HEK293T (cell line): ENCODE data around the gene KISS1R.

ENCODE experiments used
- CTCF ChIA-PET: fragments of 350-600 bp; formaldehyde crosslinking; extraction: SDS; loops from one replicate; lab custom pipeline; 2021; ENCODE audit warnings: antibody characterized with exemption, inconsistent platforms; lab: Yijun Ruan, JAX
- POLR2A ChIA-PET: fragments of 350-600 bp; formaldehyde crosslinking; extraction: SDS; loops from one replicate; lab custom pipeline; 2020; ENCODE audit warnings: antibody characterized with exemption, inconsistent platforms; lab: Yijun Ruan, JAX
- DNase-seq: peaks from one replicate; pipeline ENCODE4 v3.0.0; 2012; ENCODE audit warnings: mixed read lengths; ENCODE audit errors: extremely low spot score
- ARNT ChIP-seq: fragments of 450-650 bp; IDR thresholded peaks from 2 replicates; pipeline ENCODE4 v1.6.1; 2017; ENCODE audit warnings: mild to moderate bottlenecking
- BHLHE40 ChIP-seq: fragments of 450-650 bp; IDR thresholded peaks from 2 replicates; pipeline ENCODE4 v1.6.1; 2016; ENCODE audit warnings: mild to moderate bottlenecking, moderate library complexity, borderline replicate concordance
- CTBP1 ChIP-seq: fragments of 450-650 bp; IDR thresholded peaks from 2 replicates; pipeline ENCODE4 v1.6.1; 2016; ENCODE audit warnings: borderline replicate concordance
- ELF4 ChIP-seq: fragments of 450-650 bp; IDR thresholded peaks from 2 replicates; pipeline ENCODE4 v1.6.1; 2017; ENCODE audit warnings: antibody characterized with exemption
- FOXA1 ChIP-seq: fragments of 450-650 bp; IDR thresholded peaks from 2 replicates; pipeline ENCODE4 v1.6.1; 2016; ENCODE audit warnings: mild to moderate bottlenecking
- FOXK2 ChIP-seq: fragments of 450-650 bp; IDR thresholded peaks from 2 replicates; pipeline ENCODE4 v1.6.1; 2016; ENCODE audit warnings: mild to moderate bottlenecking
- FOXM1 ChIP-seq: fragments of 450-650 bp; IDR thresholded peaks from 2 replicates; pipeline ENCODE4 v1.6.1; 2017; ENCODE audit warnings: mild to moderate bottlenecking, borderline replicate concordance
- HDGF ChIP-seq: fragments of 450-650 bp; IDR thresholded peaks from 2 replicates; pipeline ENCODE4 v1.6.1; 2017; ENCODE audit warnings: antibody characterized with exemption, borderline replicate concordance
- L3MBTL2 ChIP-seq: fragments of 450-650 bp; conservative IDR thresholded peaks from 2 replicates; pipeline ENCODE4 v1.6.1; 2016; ENCODE audit warnings: mild to moderate bottlenecking
- LEF1 ChIP-seq: fragments of 450-650 bp; IDR thresholded peaks from 2 replicates; pipeline ENCODE4 v1.6.1; 2017; ENCODE audit warnings: mild to moderate bottlenecking, borderline replicate concordance
- NFRKB ChIP-seq: fragments of 450-650 bp; IDR thresholded peaks from 2 replicates; pipeline ENCODE4 v1.6.1; 2016; ENCODE audit warnings: mild to moderate bottlenecking, moderate library complexity
- SP1 ChIP-seq: fragments of 450-650 bp; IDR thresholded peaks from 2 replicates; pipeline ENCODE4 v1.6.1; 2017
- SUZ12 ChIP-seq: fragments of 450-650 bp; IDR thresholded peaks from 2 replicates; pipeline ENCODE4 v1.6.1; 2016; ENCODE audit warnings: mild to moderate bottlenecking
- TARDBP ChIP-seq: fragments of 450-650 bp; IDR thresholded peaks from 2 replicates; pipeline ENCODE4 v1.6.1; 2016
- ZNF384 ChIP-seq: fragments of 450-650 bp; IDR thresholded peaks from 2 replicates; pipeline ENCODE4 v1.6.1; 2016
- TF ChIP-seq, protein P1 (sequence below): fragments of 450-650 bp; IDR thresholded peaks from 2 replicates; pipeline ENCODE4 v1.6.1; 2016

KISS1R gene

DNA sequence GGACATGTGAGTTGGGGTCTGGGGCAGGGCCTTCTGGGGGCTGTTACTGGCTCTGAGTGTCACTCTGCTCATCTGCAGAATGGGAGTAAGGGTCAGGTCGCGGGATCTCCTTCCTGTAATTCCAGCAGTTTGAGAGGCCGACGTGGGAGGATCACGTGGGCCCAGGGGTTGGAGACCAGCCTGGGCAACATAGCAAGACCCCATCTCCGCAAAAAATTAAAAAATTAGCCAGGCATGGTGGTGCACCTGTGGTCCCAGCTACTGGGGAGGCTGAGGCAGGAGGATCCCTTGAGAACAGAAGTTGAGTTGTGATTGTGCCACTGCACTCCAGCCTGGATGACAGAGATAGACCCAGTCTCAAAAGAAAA, 12.7 kb downstream of the KISS1R start:
- POLR2A ChIA-PET, result no interaction called here

DNA sequence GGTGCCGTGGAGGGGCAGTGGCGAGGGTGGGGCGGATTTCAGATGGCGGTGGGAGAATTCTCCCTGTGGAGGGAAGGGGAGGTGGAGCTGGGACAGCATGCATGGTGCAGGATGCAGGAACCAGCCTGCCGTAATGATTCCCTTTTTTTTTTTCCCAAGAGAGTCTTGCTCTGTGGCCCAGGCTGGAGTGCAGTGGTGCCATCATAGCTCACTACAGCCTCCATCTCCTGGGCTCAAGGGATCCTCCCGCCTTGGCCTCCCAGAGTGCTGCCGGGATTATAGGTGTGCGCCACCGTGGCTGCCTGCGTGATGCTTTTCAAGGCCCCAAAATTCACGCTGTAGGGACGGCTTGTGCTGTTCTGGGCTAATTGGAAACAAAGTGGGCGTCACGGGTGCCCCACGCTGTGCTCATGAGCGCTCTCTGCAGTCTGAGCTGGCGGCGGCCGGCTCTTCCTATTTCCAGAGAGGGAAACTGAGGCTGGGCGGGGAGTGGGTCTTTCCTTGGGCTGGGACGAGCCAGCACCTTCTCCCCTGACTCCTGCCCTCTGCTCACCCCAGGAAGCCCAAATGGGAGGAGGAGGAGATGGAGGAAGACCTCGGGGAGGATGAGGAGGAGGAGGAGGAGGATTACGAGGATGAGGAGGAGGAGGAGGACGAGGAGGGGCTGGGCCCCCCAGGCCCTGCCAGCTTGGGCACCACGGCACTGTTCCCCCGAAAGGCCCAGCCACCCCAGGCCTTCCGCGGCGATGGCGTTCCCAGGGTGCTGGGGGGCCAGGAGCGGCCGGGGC, 14.9 kb downstream of the KISS1R start:
- ChIA-PET CTCF (interaction anchor here (0.7 kb wide), 1 partner anchor 29 kb away, joined by 3 read pairs; no protein-coding TSS in a partner anchor), POLR2A (no interaction called here)
- TF ChIP-seq FOXK2 (no peak), ZNF384 (no peak), NFRKB (no peak)
- DNase-seq, result no peak

More for the DNA sequence above, 12.7 kb downstream of the KISS1R start:
- CTCF ChIA-PET, result no interaction called here
- no peak for DNase-seq
- no peak for TF ChIP-seq ARNT
- no peak for TF ChIP-seq LEF1
- TF ChIP-seq ELF4, result no peak
- no peak for TF ChIP-seq BHLHE40
- TF ChIP-seq, protein P1, sequence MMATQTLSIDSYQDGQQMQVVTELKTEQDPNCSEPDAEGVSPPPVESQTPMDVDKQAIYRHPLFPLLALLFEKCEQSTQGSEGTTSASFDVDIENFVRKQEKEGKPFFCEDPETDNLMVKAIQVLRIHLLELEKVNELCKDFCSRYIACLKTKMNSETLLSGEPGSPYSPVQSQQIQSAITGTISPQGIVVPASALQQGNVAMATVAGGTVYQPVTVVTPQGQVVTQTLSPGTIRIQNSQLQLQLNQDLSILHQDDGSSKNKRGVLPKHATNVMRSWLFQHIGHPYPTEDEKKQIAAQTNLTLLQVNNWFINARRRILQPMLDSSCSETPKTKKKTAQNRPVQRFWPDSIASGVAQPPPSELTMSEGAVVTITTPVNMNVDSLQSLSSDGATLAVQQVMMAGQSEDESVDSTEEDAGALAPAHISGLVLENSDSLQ, result no peak
- no peak for TF ChIP-seq SP1
- TF ChIP-seq HDGF, result no peak
- no peak for TF ChIP-seq SUZ12
- no peak for TF ChIP-seq NFRKB
- TF ChIP-seq FOXA1, result no peak
- TF ChIP-seq CTBP1, result no peak

DNA sequence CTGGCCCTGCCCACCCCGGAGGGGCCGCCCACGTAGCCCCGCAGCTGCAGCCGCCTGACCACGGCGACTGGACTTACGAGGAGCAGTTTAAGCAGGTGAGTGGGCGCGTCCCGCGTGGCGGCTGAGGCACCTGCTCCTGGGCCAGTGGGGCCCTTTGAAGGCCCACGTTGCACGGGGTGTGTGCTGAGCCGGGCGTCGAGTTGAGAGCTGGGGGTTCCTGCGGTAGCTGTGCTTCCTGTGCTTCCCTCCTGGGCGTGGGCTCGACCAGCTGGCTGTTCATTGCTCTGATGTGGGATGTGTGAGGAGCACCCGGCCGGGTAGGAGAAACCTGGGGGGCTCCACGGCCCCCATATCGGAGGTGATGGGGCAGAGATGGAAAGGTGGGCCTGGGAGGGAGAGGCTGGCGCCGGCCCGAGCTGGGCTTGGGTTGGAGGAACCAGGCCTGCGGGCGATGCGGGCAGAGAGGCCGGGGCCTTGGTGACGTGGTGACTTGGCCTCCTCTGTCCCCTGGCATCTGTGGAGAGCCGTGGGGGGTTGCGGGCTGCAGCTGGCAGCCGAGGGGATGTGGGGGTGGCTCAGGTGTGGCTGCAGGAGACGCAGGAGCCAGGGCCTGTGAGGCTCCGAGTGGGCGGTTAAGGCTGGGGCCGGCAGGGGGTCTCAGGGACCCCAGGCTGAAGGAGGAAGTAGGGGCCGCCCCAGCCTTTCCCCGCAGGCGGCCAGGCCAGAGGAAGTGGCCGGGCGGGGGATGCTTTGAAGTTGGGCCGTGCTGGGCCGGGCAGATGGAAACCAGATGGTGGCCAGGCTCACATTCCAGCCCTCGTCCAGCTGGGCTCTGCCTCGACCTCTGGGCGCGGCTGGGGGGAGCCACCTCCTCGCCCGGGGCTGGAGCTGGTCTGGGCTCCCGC, 15.8 kb downstream of the KISS1R start:
- no peak for TF ChIP-seq L3MBTL2
- TF ChIP-seq CTBP1, result no peak
- no peak for TF ChIP-seq ELF4
- no peak for TF ChIP-seq SUZ12
- no peak for TF ChIP-seq TARDBP
- no peak for TF ChIP-seq LEF1
- TF ChIP-seq ARNT, result no peak
- POLR2A ChIA-PET, result no interaction called here
- CTCF ChIA-PET, result interaction anchor here (0.7 kb wide), 1 partner anchor 28 kb away, joined by 3 read pairs; no protein-coding TSS in a partner anchor
- no peak for DNase-seq

DNA sequence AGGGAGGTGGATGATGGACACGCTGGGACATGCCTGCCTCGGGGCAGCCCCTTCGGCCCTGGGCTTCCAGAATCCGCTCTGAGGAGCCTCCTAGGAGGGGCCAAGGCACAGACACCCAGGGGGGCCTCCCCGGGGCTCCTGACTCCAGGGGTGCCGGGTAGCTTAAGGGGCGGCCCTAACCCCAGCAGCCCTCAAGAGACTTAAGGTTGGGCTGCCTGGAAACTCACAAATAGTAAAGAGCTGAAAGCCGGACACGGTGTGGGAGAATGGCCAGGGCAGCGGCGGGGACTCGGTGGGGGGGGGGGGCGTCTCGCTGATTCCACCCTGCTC, 16.4 kb downstream of the KISS1R start:
- POLR2A ChIA-PET, result no interaction called here
- CTCF ChIA-PET, result no interaction called here
- no peak for TF ChIP-seq CTBP1
- TF ChIP-seq ARNT, result no peak
- TF ChIP-seq, protein P1, result no peak
- TF ChIP-seq L3MBTL2, result no peak
- no peak for TF ChIP-seq FOXM1
- TF ChIP-seq FOXA1, result no peak
- no peak for TF ChIP-seq LEF1
- TF ChIP-seq ELF4, result no peak
- TF ChIP-seq SUZ12, result no peak
- no peak for TF ChIP-seq ZNF384
- no peak for DNase-seq

GRCh38 chr19:934197-934840, 17.2 kb downstream of the KISS1R start:
- ChIA-PET POLR2A (no interaction called here), CTCF (no interaction called here)
- DNase-seq, result no peak
- TF ChIP-seq ARNT (no peak), BHLHE40 (no peak), FOXM1 (no peak), ELF4 (no peak), TARDBP (no peak), NFRKB (no peak)

- TF ChIP-seq CTBP1 (no peak), LEF1 (no peak), NFRKB (no peak), L3MBTL2 (no peak), FOXA1 (no peak), FOXK2 (no peak), BHLHE40 (no peak), ARNT (no peak), ZNF384 (no peak), SUZ12 (no peak), ELF4 (no peak), SP1 (no peak), FOXM1 (no peak), HDGF (no peak), TARDBP (no peak)
- TF ChIP-seq, protein P1, result no peak
- no peak for DNase-seq
- ChIA-PET POLR2A (no interaction called here), CTCF (no interaction called here)
Measured at GRCh38 chr19:934865-935479, 17.8 kb downstream of the KISS1R start.
